ENCODE data around the gene GNGT2.

The GNGT2 gene

GRCh38 chr17:49223168-49223516 is 12.8 kb upstream of the GNGT2 start:
- CTCF ChIA-PET: interaction anchor here (0.7 to 1.9 kb wide), 6 partner anchors 10 to 269 kb away, joined by 3 to 13 read pairs (median 4); no protein-coding TSS in a partner anchor
- no peak for TF ChIP-seq RBAK (tag by site-specific recombination; IDR thresholded peaks at IDR 0.05)
- TF ChIP-seq, protein P1, sequence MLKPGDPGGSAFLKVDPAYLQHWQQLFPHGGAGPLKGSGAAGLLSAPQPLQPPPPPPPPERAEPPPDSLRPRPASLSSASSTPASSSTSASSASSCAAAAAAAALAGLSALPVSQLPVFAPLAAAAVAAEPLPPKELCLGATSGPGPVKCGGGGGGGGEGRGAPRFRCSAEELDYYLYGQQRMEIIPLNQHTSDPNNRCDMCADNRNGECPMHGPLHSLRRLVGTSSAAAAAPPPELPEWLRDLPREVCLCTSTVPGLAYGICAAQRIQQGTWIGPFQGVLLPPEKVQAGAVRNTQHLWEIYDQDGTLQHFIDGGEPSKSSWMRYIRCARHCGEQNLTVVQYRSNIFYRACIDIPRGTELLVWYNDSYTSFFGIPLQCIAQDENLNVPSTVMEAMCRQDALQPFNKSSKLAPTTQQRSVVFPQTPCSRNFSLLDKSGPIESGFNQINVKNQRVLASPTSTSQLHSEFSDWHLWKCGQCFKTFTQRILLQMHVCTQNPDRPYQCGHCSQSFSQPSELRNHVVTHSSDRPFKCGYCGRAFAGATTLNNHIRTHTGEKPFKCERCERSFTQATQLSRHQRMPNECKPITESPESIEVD (tag by site-specific recombination; IDR thresholded peaks at IDR 0.05): no peak
- TF ChIP-seq IKZF3 (tag by site-specific recombination; IDR thresholded peaks at IDR 0.05): no peak
- TF ChIP-seq ZNF184 (tag by site-specific recombination; IDR thresholded peaks at IDR 0.05): no peak
- POLR2A ChIA-PET: no interaction called here

DNA sequence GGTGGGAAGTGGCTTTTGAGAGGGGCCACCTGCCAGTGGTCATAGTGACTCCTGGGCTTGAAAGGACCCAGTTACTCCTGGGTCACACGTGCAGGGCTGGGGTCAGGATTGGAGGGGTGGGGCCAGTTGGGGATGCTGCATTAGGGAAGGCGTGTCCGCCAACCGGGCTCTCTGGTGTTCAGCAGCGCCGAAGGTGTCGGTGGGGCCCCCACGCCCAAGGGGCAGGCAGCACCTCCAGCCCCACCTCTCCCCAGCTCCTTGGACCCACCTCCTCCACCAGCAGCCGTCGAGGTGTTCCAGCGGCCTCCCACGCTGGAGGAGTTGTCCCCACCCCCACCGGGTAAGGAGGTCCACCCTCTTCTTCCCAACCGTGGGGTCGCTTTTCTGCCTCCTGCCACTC is 9.6 kb upstream of the GNGT2 start:
- Histone ChIP-seq H3K4me1 (ENCODE audit: control insufficient read depth, insufficient read depth, low read length) (no peaks in the 10 kb centered on the region; the same call in 1 of the 2 replicates), H3K36me3 (ENCODE audit: control insufficient read depth in 2 of 2, insufficient read depth in 1 of 2, low read length in 2 of 2) (no peaks in the 10 kb centered on the region), H3K9me3 (ENCODE audit: control insufficient read depth, insufficient read depth, low read depth, low read length) (no peaks in the 10 kb centered on the region), H3K27ac (ENCODE audit: extremely low read depth, low read depth, low read length) (no peak overlapping the region), H3K4me3 (ENCODE audit: low read depth, low read length) (no peak overlapping the region)
- TF ChIP-seq ZSCAN18 (tag by site-specific recombination; IDR thresholded peaks at IDR 0.05): no peak
- TF ChIP-seq ZNF366 (tag by site-specific recombination; conservative IDR thresholded peaks at IDR 0.05): no peak
- TF ChIP-seq ZNF513 (tag by site-specific recombination; IDR thresholded peaks at IDR 0.05): no peak
- no peak for TF ChIP-seq ZNF132 (tag by site-specific recombination; IDR thresholded peaks at IDR 0.05; ENCODE audit: borderline replicate concordance)
- TF ChIP-seq MYNN (tag by site-specific recombination; IDR thresholded peaks at IDR 0.05; ENCODE audit: borderline replicate concordance): no peak
- no peak for TF ChIP-seq ZNF843 (tag by site-specific recombination; IDR thresholded peaks at IDR 0.05)
- no peak for TF ChIP-seq ZFP3 (tag by site-specific recombination; IDR thresholded peaks at IDR 0.05; ENCODE audit: low read depth)
- no peak for TF ChIP-seq ZSCAN16 (tag by site-specific recombination; IDR thresholded peaks at IDR 0.05)
- TF ChIP-seq RBAK (tag by site-specific recombination; IDR thresholded peaks at IDR 0.05): no peak
- TF ChIP-seq ZBTB26 (tag by site-specific recombination; optimal IDR thresholded peaks at IDR 0.05): no peak
- no peak for TF ChIP-seq ZNF114 (tag by site-specific recombination; IDR thresholded peaks at IDR 0.05)
- TF ChIP-seq ZNF248 (tag by site-specific recombination; IDR thresholded peaks at IDR 0.05): no peak
- no peak for TF ChIP-seq ZNF239 (tag by site-specific recombination; IDR thresholded peaks at IDR 0.05)
- TF ChIP-seq ZNF112 (tag by site-specific recombination; IDR thresholded peaks at IDR 0.05): no peak
- POLR2A ChIA-PET: no interaction called here
- CTCF ChIA-PET: no interaction called here

More at GRCh38 chr17:49223168-49223516, 12.8 kb upstream of the GNGT2 start:
- H3K4me3 ChIP-seq (ENCODE audit: low read depth, low read length): no peak overlapping the region
- no peaks in the 10 kb centered on the region for H3K36me3 ChIP-seq (ENCODE audit: control insufficient read depth in 2 of 2, insufficient read depth in 1 of 2, low read length in 2 of 2)
- no peaks in the 10 kb centered on the region; the same call in 1 of the 2 replicates for H3K4me1 ChIP-seq (ENCODE audit: control insufficient read depth, insufficient read depth, low read length)
- no peaks in the 10 kb centered on the region for H3K9me3 ChIP-seq (ENCODE audit: control insufficient read depth, insufficient read depth, low read depth, low read length)
- no peak overlapping the region for H3K27ac ChIP-seq (ENCODE audit: extremely low read depth, low read depth, low read length)

Measured in HEK293 (cell line).